ENCODE results near the gene CNPY3. TPM values are rescaled to one million over a fixed set of nuclear protein-coding genes. Genes with fewer than 3 reads are reported as not detected.

Gene CNPY3
- total RNA-seq, 3 donors from 2014 or later: 27.5 to 37.9 (median 33.1) TPM

- no peak for TF ChIP-seq CTCF (IDR thresholded peaks at IDR 0.05)
- no peak for TF ChIP-seq POLR2AphosphoS5 (IDR thresholded peaks at IDR 0.05)
- TF ChIP-seq POLR2A (IDR thresholded peaks at IDR 0.05): no peak
- Histone ChIP-seq H3K4me3 (no peak overlapping the region), H3K9me3 (no peaks in the 10 kb centered on the region), H3K36me3 (no peaks in the 10 kb centered on the region), H3K27ac (no peak overlapping the region), H3K4me1 (no peaks in the 10 kb centered on the region), H3K27me3 (no peaks in the 10 kb centered on the region)
- no peak for DNase-seq (ENCODE audit: low spot score in 2 of 2)
- intact Hi-C loops (cut with DNase I; ENCODE audit: low total_unique reads): no loop called here
Observed at GRCh38 chr6:42970871-42971612, 41.8 kb downstream of the CNPY3 start.

GRCh38 chr6:42971746-42972327 is 42.6 kb downstream of the CNPY3 start:
- H3K27me3 ChIP-seq: no peaks in the 10 kb centered on the region
- no peaks in the 10 kb centered on the region for H3K36me3 ChIP-seq
- H3K9me3 ChIP-seq: no peaks in the 10 kb centered on the region
- intact Hi-C loops (cut with DNase I; ENCODE audit: low total_unique reads): no loop called here
- H3K4me1 ChIP-seq: peaks cover 0 to 2% of the 10 kb centered on the region in 2 donors
- no peak overlapping the region for H3K27ac ChIP-seq
- TF ChIP-seq POLR2AphosphoS5 (IDR thresholded peaks at IDR 0.05): no peak
- TF ChIP-seq CTCF (IDR thresholded peaks at IDR 0.05): no peak
- no peak for TF ChIP-seq POLR2A (IDR thresholded peaks at IDR 0.05)
- DNase-seq (ENCODE audit: low spot score in 2 of 2): no peak
- no peak overlapping the region for H3K4me3 ChIP-seq

GRCh38 chr6:42973926-42974325 is 44.6 kb downstream of the CNPY3 start:
- H3K4me1 ChIP-seq: peaks cover 0 to 11% of the 10 kb centered on the region in 2 donors
- no peaks in the 10 kb centered on the region for H3K36me3 ChIP-seq
- no peak for DNase-seq (ENCODE audit: low spot score in 2 of 2)
- TF ChIP-seq CTCF (IDR thresholded peaks at IDR 0.05): no peak
- no peak overlapping the region for H3K4me3 ChIP-seq
- H3K27ac ChIP-seq: no peak overlapping the region
- no peaks in the 10 kb centered on the region for H3K9me3 ChIP-seq
- no peaks in the 10 kb centered on the region for H3K27me3 ChIP-seq
- intact Hi-C loops (cut with DNase I; ENCODE audit: low total_unique reads): no loop called here

GRCh38 chr6:42974919-42975505 is 45.7 kb downstream of the CNPY3 start:
- Histone ChIP-seq H3K9me3 (no peaks in the 10 kb centered on the region), H3K36me3 (no peaks in the 10 kb centered on the region), H3K4me1 (peaks cover 0 to 18% of the 10 kb centered on the region in 2 donors), H3K27me3 (no peaks in the 10 kb centered on the region), H3K27ac (no peak overlapping the region), H3K4me3 (no peak overlapping the region)
- intact Hi-C loops (cut with DNase I; ENCODE audit: low total_unique reads): no loop called here
- no peak for TF ChIP-seq POLR2A (IDR thresholded peaks at IDR 0.05)
- TF ChIP-seq CTCF (IDR thresholded peaks at IDR 0.05): no peak
- no peak for TF ChIP-seq POLR2AphosphoS5 (IDR thresholded peaks at IDR 0.05)
- DNase-seq (ENCODE audit: low spot score in 2 of 2): no peak

GRCh38 chr6:42978487-42978838 is 49.2 kb downstream of the CNPY3 start:
- DNase-seq (ENCODE audit: low spot score in 2 of 2): no peak
- intact Hi-C loops (cut with DNase I; ENCODE audit: low total_unique reads): no loop called here
- peak overlapping the region; percentile 85 to 97 (median 96) for H3K4me3 ChIP-seq
- no peaks in the 10 kb centered on the region for H3K36me3 ChIP-seq
- H3K27ac ChIP-seq: peak overlapping the region; percentile 89 to 94
- peaks cover 0 to 18% of the 10 kb centered on the region in 2 donors for H3K4me1 ChIP-seq
- H3K9me3 ChIP-seq: no peaks in the 10 kb centered on the region
- no peak for TF ChIP-seq CTCF (IDR thresholded peaks at IDR 0.05)
- TF ChIP-seq POLR2A (IDR thresholded peaks at IDR 0.05): no peak
- no peaks in the 10 kb centered on the region for H3K27me3 ChIP-seq

Measured in breast epithelium (tissue), 4 donors.